GM18519 (cell line): ENCODE measurements around the gene PLCB3.
A peak's percentile ranks its signal among the peaks of the same experiment; 100 is the strongest.
"Not testable (repeated sequence)": the region's sequence is repeated elsewhere in the genome, so short reads cannot be mapped to it uniquely, and the experiment has no call there.

ENCODE experiments used
- ATAC-seq: cut with Tn5 transposase; IDR thresholded peaks from one replicate; pipeline ENCODE4 v1.9.1; 2021; ENCODE audit warnings: mild to moderate bottlenecking, moderate library complexity; ENCODE audit not compliant: unreplicated experiment, low FRiP score

Gene PLCB3

GRCh38 chr11:64234647-64235379 lies 16.5 kb upstream of the PLCB3 start:
- ATAC-seq, result no peak

- no peak for ATAC-seq
These were observed 15.7 kb upstream of the PLCB3 start for GRCh38 chr11:64235437-64236161.

- no peak for ATAC-seq
These were observed 13.8 kb upstream of the PLCB3 start for GRCh38 chr11:64237484-64237951.

GRCh38 chr11:64238076-64238475 lies 13.3 kb upstream of the PLCB3 start:
- no peak for ATAC-seq

- ATAC-seq, result no peak
These were observed 12.3 kb upstream of the PLCB3 start for GRCh38 chr11:64238999-64239398.

GRCh38 chr11:64239662-64240434 lies 11.5 kb upstream of the PLCB3 start:
- ATAC-seq, result no peak

GRCh38 chr11:64240435-64241240 lies 10.7 kb upstream of the PLCB3 start, which contains the start of gene FKBP2:
Gene FKBP2, plus strand, starts transcription at chr11:64241095. Its CDS starts 1,293 bp downstream, at chr11:64242388.
- ATAC-seq, result peak; percentile 51

- no peak for ATAC-seq
These were observed 10.2 kb upstream of the PLCB3 start for GRCh38 chr11:64241241-64241490.

GRCh38 chr11:64241491-64242374 lies 9.6 kb upstream of the PLCB3 start:
- ATAC-seq, result peak; percentile 41

GRCh38 chr11:64243236-64243854 lies 8.0 kb upstream of the PLCB3 start:
- no peak for ATAC-seq

GRCh38 chr11:64244107-64244506 lies 7.2 kb upstream of the PLCB3 start:
- no peak for ATAC-seq

GRCh38 chr11:64244966-64245365 lies 6.4 kb upstream of the PLCB3 start:
- no peak for ATAC-seq

- no peak for ATAC-seq
These were observed 5.9 kb upstream of the PLCB3 start for GRCh38 chr11:64245401-64245796.

GRCh38 chr11:64245797-64246620 lies 5.3 kb upstream of the PLCB3 start:
- ATAC-seq, result no peak

- not testable (repeated sequence) for ATAC-seq
These were observed 4.8 kb upstream of the PLCB3 start for GRCh38 chr11:64246621-64246870.

- ATAC-seq, result no peak
These were observed 4.2 kb upstream of the PLCB3 start, which contains the start of gene PPP1R14B for GRCh38 chr11:64246871-64247728. Gene PPP1R14B, minus strand, starts transcription at chr11:64246943. Its CDS starts 270 bp downstream, at chr11:64246673.

GRCh38 chr11:64247729-64248531 lies 3.4 kb upstream of the PLCB3 start:
- no peak for ATAC-seq
